COLO829 (cell line): ENCODE data around the gene ROBO1.

ENCODE experiments used
- DNase-seq: peaks from one replicate; pipeline ENCODE4 v3.0.0; 2012; ENCODE audit warnings: low spot score

ROBO1 gene

DNA sequence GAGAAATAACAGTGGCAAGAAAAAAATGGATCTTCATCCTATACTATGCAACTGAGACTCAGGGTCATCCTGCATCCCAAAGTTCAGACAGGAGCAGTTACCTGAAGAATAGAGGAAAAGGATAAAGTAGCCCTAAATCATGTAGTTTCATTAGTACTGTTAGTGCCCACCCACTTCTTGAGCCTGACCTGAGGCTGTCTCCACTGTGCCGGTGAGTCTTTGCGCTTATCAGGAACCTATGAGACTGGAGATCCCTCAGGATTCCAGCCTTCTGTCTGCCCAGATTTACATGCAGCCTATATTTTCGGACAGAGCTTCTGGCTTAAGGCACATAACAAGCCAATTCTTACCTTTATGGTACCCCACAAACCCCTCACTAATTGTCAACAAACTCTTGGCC lies 791.6 kb downstream of the ROBO1 start:
- no peak for DNase-seq

DNA sequence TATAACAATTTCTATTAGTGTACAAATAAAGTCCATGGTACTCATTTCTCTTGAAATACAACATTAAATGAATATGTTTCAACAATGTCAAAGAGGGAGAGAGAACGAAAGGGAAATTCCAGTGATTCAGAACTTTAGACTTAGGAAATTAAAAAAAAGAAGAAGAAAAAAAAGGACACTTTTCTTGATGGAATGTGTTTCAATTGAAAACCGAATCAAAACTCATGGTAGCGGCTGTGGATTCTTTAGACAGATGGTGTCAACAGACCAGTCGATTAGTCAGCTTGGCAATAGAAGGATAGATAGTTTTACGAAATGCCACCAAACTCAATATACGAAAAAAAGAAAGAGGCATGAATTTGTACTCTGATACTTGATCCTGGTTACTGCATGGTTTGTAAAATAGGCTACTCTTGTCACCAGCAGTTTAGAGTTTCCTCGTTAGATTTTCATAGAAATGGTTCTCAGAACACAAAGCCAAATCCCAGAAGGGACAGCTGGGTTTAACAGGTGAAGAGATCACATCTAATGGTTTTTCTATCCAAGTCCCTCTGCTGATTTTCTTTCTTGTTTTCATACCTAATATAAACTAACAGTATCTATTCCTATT lies 793.5 kb downstream of the ROBO1 start:
- no peak for DNase-seq

DNA sequence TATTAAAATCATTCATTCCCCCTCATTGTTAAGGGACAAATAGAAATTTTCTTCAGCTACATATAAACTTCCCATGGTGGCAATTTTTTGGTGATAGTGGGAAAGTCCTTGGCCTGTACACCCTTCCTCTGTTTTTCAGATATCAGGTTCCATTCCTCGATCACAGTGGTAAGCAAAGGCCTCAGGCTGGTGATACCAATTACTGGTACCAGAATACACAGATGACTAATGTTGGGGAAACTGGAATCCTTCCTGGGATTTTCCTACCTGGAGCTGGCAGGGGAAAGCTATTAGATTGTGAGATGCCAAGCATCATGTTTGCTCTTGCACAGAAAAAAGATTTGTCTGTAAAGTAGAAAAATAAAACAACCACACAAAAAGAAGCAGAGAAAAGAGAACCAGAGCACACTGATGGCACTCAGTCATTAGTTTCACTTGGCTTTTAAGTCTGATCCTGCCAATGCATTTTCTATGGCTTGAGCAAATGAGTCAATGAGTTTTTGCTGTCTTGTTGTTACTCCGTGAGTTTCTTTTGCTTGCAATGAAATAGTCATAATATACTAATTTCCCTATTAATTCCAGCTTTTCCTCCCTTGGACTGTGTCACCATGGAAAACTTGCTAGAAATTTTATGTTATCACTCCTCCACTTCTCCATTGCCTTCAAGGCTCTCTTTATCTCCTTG lies 795.0 kb downstream of the ROBO1 start:
- no peak for DNase-seq

DNA sequence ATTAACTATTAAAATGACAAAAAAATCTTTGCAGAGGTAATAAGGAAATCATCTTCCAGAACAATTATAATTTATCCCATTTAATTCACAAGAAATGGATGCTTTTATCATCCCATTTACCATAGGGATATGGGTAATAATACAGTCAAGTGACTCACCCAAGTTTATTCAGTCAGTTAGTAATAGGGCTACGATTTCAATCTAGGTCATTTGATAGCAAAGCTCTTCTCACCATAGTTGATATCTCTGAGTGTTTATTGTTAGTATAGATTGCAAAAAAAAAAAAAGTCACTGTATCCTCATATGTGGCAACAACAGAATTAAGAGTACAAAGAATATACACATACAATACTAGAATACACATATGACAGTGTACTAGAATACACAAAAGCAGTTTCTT lies 797.1 kb downstream of the ROBO1 start:
- peak; percentile 41 for DNase-seq

DNA sequence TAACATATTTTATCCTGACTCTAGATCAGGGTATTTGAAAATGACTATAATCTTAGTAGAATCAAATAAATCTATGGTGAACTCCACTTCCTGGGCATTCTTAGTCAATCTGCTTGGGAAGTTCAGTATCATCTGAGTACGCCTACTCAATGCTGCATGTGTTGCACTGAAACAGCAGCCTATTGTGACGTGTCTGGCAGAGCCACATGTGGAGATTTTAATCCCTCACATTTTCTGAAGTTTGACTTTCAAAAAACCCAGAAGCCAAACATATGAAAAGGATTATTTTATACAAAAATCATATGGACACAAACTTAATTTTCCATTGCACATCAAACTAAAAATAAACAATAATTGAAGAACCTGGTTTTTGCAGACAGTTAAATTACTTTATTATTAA lies 798.3 kb downstream of the ROBO1 start:
- DNase-seq = peak; percentile 96

DNA sequence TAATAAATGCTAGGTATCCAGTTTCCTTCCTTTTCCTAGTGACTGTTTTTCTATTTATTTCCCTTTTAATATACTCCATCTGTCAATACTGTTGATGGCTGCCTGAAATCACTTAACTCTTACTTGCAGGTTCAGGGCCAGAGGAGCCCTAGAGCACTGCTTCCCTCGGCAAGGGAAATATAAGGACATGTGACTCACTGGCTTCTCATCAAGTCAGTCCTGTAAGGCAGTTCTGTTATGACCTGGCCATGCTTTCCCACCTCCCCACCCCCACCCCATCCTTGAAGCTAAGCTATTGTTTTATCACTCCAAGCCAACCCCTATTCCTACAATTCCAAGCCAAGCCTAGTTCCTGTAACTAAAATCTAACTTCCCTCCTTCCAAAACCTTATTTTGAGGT lies 800.7 kb downstream of the ROBO1 start:
- no peak for DNase-seq

DNA sequence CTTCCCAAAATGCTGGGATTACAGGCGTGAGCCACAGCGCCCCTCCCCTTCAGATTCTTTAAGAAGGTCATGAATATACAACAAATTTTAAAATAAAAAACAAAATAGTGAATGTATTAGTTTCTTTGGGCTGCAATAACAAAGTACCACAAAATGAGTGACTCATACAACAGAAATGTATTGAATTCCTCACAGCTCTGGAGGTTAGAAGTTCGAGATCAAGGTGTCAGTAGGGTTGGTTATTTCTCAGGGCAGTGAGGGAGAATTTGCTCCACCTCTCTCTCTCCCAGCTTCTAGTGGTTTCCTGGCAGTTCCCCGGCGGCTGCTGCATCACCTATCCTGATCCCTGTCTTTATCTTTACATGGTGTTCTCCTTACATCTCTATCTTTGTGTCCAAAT lies 804.0 kb downstream of the ROBO1 start:
- DNase-seq = no peak

DNA sequence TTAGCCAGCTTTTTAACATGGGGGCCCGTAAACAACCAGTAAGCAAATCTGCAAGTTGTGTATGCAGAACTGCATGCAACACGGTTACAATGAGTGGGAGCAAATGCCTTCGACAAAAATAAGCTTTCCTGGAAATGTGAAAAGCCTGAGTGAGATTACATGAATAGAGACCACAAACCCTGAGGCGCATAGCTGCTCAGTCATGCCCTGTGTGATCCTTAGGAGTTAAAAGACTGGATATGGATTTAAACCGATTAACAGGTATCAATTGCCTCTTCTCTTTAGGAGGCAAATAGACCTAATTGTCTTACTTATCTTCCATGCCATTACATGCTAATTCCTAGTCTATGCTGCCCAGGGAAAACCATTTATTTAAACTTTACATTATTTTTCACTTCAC lies 810.3 kb downstream of the ROBO1 start:
- no peak for DNase-seq

DNA sequence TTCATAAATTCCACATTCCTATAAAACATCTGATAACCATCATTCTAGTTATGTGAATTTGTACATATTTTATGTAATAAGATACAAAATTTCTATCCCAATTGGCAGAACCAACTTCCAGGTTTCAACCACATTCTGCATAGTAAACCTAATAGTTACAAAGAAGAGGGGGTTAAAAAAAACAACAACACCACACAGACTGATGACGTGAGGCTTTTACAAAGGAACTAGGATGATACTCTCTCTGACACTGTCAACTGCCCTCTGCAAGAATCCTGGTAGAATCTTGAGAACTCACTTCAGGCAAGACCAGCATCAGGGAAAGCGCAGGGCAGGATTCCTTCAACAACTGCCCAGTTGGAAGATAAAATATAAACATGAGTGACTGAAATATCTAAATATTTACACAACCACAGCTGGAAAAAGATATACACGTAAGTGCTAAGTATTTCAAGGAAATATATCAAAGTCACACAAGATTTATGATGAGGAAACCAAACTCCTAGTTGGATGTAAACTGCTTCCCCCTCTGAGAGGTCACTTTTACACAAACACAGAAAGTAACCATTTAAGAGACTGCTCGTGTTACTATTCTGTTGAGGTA lies 816.4 kb downstream of the ROBO1 start:
- no peak for DNase-seq

DNA sequence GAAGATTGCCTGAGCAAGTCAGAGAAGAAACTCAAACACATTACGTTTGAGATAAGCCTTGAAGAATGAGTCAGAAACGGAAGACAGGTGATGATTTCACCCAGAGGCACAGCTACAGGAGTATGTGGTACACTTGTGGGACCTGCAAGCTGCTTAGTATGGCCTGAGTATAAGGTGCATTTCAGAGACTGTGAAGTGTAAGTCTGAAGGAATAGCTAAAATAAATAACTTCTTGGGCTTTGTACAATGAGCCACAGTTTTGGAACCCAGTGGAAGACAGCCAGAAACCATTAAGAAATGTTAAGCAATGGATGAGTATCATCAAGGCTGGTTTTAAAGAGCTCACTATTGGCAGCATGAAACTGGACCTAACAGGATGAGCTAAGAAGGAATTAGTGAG lies 826.2 kb downstream of the ROBO1 start:
- no peak for DNase-seq

DNA sequence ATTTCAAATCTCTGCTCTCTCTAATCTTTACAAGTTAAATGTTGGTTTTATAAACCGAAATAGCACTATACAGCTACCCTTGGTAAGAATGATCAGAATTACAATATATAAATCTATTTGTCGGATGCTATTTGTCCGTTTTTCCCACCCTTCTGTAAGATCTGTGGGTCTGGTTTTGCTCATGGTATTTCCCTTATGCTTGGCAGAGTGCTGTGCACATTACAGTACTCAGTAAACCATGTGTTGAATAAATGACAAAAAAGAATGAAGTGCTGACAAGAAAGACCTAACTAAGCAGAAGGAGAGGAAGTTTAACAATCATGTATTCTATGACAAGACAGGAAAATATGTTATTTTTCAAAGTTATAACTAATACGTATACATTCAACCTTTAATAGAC lies 827.2 kb downstream of the ROBO1 start:
- no peak for DNase-seq

DNA sequence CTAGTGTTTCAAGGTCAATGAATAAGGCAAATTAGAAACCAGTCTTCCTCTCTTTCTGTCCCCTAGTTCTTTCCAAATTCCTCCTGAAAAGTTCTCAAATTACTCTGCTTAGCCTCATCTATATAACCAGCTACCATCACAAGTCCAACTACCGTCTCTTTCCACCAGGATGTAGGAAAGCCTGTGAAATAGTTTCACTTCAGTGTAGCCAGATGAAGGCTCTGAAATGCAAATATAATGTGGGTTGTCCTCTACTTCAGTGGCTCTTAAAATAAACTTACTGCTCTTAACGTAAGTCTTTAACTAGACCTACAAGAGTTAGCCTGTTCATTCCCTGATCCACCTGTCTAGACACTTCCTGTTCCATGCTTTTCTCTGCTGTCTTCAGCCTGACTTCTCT lies 827.7 kb downstream of the ROBO1 start:
- DNase-seq = no peak

DNA sequence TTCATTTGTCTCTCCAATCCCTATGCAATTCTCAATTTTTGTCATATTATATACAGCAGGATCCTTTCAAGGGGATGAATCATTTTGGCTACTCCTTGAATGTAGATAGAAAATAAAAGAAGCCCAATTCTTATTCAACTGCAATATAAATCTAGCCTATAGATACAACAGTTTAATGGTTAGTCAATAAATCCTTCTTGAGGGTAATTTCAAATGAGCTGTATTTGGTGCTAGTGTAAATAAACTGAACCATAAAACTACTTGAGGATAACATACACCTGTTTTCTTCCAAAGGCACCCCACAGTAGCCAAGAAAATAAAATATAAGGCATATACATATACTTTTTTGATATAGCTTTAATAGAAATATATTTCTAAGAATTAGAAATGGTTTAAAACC lies 830.3 kb downstream of the ROBO1 start:
- no peak for DNase-seq

DNA sequence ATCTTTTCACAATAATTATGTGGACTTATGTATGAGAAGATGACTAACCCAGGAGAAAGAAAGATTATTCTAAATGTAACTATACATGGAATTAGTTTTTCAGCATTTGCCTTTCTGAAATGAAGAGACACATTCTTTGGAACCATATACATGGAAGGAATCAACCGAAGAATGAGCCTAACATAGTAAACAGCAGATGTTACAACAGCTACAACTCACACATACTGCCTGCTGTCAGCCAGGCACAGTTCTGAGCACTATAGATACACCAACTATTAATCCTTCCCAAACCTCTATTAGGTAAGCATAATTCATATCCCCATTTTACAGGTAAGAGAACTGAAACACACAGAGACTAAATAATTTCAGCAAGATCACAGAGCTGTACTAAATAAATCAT lies 840.0 kb downstream of the ROBO1 start:
- no peak for DNase-seq

DNA sequence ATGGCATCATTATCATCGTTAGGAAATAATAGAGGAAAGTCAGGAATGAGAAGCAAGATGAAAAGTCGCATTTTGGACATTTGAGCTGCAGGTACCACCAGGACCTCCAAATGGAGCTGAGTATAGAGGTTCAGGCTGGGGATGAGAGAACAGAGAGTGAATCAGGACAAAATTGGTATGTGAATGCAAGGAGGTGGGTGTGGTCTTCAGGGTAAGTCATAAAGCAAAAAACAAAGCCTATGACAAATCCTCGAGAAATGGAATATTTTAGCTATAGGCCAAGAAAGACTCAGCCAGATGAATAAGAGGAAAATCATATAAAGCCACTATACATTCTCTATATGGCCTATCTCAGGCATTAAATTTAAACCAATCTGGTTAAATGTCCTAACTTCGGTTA lies 841.3 kb downstream of the ROBO1 start:
- DNase-seq = no peak

DNA sequence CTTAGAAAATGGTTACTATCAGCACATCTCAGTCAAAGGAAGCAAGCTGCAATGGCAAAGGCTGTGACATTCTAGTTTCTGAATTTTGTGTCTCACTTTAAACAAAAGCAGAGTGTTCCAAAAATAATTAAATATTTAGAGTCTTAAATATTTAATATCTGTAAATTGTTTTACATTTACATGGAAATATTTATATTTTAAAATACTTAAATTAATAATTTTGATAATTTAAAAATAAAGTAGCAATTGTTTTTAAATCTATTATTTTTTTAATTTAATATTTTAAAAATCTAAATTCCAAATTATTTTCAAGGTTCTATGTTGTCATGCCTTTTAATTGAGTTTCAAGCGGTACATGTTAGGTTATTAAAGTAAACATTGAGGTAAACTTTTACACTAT lies 843.1 kb downstream of the ROBO1 start:
- no peak for DNase-seq

DNA sequence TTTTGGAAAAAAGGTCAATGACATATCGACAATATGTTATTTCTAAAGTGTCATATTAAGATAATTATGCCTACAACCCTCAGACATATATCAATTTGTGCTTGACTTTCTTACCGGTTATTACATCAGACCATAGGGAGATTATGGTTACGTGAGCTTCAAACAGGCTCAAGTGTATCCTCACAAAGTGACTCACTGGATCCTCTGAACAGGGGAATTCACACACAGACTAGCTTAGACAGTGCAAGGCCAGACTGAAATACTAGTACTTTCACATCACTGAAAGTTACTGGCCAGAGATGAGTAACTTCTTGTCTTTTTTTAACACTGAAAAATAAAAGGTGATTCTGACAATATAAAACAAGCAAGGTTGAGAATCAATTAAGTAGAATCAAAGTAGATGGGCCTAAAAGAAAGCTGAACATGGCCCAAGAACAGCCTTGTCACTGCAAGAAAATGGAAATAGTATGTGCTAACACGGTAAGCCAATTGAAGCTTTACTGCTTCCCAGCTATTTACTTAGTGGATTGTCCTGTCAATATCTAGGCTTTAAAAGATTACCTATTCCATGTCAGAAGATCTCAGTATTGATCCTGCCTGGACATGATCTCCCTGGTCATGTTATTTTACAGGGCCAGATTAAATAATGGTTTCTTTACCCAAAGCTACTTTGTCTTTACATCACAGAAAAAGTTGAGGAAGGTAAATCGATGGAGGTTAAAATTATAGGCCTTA lies 848.6 kb downstream of the ROBO1 start:
- DNase-seq = no peak

DNA sequence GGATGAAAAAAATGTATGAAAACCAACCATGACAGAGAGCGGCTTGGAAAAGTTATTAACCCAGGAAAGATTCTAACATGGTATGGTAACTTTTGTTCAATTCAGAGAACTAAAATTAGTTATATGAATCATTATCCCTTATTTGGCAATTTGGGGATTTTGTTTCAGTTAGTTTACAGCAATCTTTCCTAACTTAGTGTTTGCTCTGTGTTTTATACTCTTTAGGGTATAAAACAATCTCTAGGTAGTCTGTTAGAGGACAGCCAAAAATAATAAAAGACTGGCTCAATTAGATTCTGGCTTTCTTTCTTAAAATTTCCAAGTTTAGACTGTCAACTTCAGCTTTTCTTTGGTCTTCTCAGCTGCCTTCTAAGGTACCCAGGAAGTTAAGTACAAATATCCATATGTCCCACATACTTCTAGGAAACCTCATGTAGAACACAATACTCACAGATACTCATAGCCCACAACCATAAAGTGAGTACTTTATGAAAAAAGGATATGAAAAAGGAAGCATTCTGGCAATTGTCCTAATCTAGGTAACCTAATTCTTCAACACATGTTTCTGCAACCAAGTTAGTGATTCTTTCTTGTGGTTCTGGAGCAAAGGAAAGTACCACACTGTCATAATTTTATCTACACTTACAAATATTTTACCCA lies 849.3 kb downstream of the ROBO1 start:
- DNase-seq = no peak

DNA sequence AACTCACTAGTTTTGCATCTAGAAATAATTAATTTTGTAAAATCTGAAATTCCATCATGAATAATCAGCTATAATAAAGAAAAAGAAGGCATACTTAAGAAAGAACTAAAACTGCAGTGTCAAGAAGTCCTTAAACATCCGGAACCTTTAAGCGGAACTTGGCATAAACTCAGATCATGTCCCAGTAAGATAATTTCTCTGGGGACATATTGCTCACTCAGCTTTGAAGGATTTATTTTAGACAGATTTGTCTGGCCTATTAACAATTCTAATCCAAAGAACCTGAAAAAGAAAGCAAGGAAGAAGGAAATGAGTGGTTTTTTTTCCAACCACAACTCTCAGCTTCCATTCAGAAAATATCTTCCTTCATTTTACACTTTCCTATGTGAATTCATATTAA lies 850.3 kb downstream of the ROBO1 start:
- no peak for DNase-seq

DNA sequence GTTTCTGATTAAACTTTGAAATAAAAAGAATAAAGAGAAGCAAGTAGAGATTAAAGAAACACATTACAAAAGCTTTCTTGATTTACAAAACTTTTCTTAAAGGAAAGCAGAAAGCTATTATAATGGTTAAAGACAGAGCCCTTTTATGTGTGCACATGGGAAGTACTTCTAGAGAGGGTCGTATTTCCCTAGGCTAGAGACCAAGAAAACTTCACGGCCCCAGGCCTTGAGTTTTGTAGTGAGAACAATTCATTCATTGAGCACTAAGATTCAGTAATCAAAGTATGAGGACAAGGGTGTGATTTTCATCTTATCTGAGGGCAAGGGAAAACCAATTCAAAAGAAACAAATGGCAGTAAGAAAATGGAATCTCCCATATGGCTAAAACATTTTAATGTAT lies 854.1 kb downstream of the ROBO1 start:
- no peak for DNase-seq

DNA sequence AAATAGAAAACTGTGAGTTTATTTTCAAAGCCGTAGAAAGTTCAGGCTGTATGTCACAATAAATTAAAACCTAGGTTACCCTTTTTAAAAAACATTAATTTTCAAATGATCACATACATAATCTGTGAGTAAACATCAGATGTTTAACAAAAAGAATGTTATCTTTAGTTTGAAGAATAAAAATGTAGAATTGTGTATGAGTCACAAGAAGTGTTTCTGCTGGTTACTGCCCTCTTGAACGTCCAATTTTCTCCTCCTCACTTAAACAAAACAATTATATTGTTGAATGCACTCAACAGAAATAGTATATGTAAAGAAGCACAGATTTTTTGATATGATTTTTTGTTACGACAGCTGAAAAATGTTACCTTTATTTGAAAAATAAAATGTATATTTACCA lies 855.1 kb downstream of the ROBO1 start:
- no peak for DNase-seq

DNA sequence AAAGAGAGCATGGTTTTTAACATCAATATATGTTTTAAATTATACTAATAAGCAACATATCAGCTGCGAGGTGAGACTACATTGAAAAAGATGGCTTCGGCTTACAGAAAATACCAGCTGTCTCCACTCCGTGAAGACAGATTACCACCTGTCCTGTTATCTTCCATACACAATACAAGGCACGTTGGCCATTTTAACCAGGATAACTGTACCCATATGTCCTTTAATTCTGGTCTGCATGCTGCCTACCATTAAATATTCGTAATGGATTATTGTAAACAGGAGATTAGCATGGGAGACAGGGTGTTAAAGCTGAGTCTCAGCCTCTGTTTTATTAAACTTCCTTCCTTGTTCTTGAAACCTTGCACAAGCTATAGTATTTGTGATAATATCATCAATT lies 855.5 kb downstream of the ROBO1 start:
- no peak for DNase-seq

DNA sequence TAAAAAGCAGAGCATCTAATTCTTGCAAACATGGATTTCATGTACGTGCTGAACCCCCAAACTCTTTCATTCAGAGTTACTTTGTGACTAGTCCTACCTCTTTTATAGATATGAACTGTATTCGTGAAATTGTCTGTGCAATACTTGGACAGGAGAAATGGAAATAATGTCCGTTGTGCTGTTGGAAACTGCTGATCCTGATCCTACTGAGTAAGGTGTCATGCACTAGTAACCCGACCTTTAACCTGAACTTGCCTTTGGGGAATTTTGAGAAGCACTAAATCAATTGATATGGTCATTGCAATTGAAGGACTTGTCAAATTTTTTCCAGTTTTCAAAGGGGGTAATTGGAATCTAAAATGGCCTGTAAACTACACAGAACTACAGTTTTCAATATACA lies 856.4 kb downstream of the ROBO1 start:
- DNase-seq = no peak
